Astrocyte of the spinal cord (primary cell): ENCODE data around the gene CAPN9.

Experiments used
- DNase-seq: peaks from one replicate; pipeline ENCODE4 v3.0.0; 2011; ENCODE audit warnings: low read depth, low spot score
- H3K4me3 ChIP-seq: 2 replicates; pipeline ENCODE4 v1.5.1; 2011; ENCODE audit warnings: low read depth, mild to moderate bottlenecking, low read length, moderate library complexity
- in situ Hi-C: cut with HindIII; loops from 2 replicates; pipeline ENCODE4 v1.10.0; 2017; ENCODE audit warnings: low sequenced_read_pairs
- TF ChIP-seq, protein P1 (sequence below): IDR thresholded peaks from 2 replicates; pipeline ENCODE4 v1.5.1; 2012; ENCODE audit warnings: low read depth, mild to moderate bottlenecking, low read length, inconsistent platforms

The CAPN9 gene

DNA sequence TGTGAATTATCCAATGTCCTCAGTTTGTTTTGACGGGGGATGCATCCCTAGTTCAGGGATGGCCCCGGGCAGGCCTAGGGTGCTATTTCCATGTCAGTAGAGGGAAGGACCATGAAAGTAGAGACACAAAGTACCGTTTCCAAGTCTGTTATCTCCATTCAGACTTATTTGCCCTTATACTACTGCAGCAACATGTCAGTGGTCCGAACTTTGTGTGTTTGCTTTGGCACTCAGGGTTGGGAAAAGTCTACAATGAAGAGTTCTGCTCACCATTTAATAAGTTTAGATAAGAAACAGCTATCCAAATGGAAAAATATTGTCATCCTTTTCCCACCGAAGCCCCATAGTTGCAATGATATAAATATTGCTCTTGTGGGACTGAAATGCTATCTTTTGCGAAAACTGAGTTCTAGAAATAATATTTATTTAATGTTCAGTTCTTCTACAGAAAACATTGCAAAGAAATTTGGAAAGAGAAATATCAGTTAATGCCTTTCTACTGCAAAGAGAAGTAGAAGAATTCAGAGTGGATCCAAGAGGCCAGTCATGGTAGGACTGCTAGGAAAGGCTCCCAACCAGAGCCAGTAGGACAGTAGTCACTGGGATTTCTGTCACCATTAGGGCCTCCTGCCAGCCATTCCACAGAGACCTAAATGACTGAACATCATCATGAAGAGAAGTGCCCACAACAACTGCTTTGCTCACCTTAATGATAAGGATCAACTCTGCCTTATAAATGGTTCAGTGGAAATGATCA lies 21.8 kb upstream of the CAPN9 start:
- no peak for DNase-seq
- no peak overlapping the region for H3K4me3 ChIP-seq
- in situ Hi-C loops = no loop called here
- TF ChIP-seq, protein P1, sequence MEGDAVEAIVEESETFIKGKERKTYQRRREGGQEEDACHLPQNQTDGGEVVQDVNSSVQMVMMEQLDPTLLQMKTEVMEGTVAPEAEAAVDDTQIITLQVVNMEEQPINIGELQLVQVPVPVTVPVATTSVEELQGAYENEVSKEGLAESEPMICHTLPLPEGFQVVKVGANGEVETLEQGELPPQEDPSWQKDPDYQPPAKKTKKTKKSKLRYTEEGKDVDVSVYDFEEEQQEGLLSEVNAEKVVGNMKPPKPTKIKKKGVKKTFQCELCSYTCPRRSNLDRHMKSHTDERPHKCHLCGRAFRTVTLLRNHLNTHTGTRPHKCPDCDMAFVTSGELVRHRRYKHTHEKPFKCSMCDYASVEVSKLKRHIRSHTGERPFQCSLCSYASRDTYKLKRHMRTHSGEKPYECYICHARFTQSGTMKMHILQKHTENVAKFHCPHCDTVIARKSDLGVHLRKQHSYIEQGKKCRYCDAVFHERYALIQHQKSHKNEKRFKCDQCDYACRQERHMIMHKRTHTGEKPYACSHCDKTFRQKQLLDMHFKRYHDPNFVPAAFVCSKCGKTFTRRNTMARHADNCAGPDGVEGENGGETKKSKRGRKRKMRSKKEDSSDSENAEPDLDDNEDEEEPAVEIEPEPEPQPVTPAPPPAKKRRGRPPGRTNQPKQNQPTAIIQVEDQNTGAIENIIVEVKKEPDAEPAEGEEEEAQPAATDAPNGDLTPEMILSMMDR = no peak

DNA sequence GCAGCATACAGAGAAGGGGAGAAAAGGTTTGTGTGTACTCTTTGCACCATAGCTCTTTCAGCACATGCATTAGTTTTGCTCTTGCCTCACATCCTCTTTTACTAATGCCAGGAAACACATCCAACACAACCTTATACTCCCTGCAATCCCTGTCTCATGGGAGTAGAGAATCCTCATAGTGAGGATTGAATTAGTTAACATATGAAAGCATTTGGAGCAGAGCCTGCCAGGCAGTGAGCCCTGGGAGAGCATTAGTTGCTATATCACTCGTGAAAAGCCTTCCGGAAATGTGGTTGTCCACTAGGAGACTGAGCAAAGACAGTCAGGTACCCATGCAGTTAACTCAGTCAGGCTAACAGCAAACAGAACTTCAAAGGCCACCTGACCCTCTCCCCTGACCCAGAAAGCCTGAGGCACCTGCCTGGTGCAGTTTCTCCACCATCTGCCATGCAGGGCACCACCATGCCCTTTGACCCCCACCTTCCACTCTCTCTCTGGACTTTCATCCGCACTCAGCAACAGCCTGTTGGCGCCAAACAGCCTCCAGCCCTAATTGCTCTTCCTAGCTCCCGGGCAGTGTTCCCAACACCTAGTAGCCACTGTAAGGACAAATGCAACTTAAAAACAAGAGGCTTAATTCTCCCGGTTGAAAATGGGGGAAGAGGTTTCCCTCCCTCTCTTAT lies 18.3 kb upstream of the CAPN9 start:
- in situ Hi-C loops = no loop called here
- no peak for DNase-seq
- H3K4me3 ChIP-seq = no peak overlapping the region
- TF ChIP-seq, protein P1 = no peak

DNA sequence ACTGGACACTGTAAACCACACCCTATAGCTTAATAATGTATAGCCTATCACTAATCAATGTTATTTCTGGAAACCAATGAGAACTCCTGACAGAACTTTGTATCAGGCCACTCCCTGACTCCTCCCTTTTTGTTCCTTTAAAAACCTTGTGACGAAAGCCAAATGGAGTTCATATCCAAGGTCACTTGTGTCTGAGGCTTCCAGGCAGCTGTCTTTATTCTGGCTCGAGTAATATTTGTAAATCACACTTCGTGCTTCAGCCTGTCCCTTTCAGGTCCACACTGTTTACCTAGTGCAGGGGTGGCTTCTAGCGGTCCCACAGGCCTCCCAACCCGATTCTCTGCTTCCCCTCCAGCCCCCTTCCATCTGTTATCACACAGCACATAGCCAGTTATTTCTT lies 16.2 kb upstream of the CAPN9 start:
- H3K4me3 ChIP-seq = no peak overlapping the region
- TF ChIP-seq, protein P1 = no peak
- no peak for DNase-seq
- in situ Hi-C loops = no loop called here

DNA sequence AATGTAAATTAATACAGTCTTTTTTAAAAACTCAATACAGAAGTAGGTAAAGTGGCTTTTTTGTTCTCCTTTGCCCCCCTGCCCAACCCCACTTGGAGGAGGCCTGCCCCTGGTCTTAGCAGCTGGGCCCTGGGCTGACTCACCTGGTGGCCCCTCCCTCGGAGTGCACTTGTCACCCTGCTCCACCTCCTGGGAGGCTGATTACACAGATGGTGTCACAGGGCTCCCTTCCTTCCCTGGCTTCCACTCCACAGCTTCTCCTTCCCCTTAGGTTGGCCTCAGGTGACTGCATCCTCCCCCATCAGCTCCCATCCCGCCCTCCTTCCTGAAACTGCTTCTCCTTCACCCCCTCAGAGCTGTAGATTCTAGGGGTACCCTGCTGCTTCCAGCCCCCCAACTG lies 11.7 kb upstream of the CAPN9 start:
- in situ Hi-C loops = no loop called here

DNA sequence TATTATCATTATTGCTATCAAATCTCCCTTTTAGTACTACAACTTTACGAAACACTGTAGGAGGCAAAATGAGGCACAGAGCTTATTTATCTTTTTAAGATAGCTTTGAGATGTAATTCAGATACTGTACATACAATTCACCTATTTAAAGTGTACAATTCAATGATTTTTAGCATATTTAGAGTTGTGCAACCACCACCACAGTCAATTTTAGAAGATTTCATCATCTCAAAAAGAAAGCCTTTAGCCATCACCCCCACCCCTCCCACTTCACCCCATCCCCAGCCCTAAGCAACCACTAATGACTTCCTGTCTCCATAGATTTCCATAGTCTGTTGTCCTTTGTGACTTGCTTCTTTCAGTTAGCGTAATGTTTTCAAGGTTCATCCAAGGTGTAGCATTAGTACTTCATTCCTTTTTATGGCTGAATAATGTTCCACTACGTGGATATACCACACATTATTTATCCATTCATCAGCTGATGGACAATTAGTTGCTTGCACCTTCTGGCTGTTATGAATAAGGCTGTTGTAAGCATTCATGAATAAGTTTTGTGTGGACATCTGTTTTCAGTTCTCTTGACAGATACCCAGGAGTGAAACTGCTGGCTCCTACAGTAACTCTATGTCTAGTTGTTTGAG lies 9.4 kb upstream of the CAPN9 start:
- H3K4me3 ChIP-seq = no peak overlapping the region
- in situ Hi-C loops = no loop called here
- TF ChIP-seq, protein P1 = no peak
- no peak for DNase-seq

More for the DNA sequence above, 11.7 kb upstream of the CAPN9 start:
- no peak for DNase-seq
- TF ChIP-seq, protein P1 = no peak
- no peak overlapping the region for H3K4me3 ChIP-seq

DNA sequence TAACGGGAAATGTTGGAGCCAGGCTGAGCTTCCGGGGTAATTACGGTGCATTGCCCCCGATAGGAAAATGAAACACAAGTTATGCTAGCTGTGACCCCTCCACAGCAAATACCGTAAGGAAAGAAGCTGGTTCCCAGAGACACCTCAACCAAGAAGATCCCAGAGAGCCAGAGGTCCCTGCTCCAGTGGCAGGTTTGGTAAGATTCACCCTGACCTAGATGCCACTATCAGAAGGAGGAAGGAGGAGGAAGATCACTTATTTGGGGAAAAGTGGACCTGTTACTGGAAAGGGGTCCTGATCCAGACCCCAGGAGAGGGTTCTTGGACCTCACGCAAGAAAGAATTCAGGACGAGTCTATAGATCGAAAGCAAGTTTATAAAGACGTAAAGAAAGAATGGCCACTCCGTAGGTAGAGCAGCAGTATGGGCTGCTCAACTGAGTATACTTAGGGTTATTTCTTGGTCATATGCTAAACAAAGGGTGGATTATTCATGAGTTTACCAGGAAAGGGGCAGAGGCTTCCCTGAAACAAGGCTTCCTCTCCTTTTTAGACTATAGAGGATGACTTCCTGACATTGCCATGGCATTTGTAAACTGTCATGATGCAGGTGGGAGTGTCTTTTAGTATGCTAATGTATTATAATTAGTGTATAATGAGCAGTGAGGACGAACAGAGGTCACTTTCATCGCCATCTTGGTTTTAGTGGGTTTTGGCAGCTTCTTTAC lies 7.5 kb upstream of the CAPN9 start:
- no peak for DNase-seq
- no peak overlapping the region for H3K4me3 ChIP-seq
- in situ Hi-C loops = no loop called here
- TF ChIP-seq, protein P1 = no peak
